HG03520 (cell line): Measurements from ENCODE around the gene ZNF467.

Experiments used
- ATAC-seq: cut with Tn5 transposase; IDR thresholded peaks from one replicate; pipeline ENCODE4 v1.9.1; 2021; ENCODE audit warnings: mild to moderate bottlenecking, moderate library complexity; ENCODE audit not compliant: unreplicated experiment

The ZNF467 gene, protein sequence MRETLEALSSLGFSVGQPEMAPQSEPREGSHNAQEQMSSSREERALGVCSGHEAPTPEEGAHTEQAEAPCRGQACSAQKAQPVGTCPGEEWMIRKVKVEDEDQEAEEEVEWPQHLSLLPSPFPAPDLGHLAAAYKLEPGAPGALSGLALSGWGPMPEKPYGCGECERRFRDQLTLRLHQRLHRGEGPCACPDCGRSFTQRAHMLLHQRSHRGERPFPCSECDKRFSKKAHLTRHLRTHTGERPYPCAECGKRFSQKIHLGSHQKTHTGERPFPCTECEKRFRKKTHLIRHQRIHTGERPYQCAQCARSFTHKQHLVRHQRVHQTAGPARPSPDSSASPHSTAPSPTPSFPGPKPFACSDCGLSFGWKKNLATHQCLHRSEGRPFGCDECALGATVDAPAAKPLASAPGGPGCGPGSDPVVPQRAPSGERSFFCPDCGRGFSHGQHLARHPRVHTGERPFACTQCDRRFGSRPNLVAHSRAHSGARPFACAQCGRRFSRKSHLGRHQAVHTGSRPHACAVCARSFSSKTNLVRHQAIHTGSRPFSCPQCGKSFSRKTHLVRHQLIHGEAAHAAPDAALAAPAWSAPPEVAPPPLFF

DNA sequence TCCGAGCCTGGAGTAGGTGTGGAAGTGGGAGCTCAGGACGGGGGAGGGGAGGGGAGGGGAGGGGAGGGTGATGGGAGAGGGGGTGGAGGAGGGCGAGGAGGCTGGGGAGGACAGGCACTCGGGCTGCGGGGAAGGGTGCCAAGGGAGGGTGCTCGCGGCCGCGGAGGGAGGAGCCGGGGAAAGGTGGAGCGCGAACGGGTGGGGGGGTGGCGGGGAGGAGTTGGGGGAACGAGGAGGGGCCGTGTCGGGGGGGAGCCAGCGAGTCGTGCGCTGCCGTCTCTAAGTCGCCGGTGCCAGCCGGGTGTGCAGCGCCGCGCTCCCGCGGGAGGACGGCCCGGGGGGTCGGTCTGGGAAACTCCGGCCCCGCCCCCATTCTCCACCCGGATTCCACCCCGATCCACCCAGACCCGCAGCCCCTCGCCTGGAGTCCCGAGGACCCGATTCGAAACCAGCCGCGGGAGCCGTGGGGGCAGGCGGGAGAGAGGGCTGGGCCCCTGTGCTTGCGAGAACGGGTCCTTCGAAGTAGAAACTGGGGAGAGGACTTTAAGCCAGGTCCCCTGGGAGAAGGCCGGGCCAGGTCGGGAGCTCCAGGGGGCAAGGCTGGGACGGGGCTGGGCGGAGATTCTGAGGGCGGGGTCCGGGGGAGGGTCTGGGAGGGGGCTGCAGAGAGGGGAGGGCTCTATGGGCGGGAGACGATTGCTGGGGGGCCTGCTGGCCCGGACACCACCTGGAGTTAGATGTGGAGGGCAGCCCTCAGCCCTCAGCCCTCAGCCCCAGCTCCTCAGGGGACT is at the start of gene ZNF467:
Gene ZNF467, minus strand, starts transcription at position 143 of the 791 bp plus-strand sequence. CDS start 2,556 bp downstream, outside the sequence.
- ATAC-seq: no peak

DNA sequence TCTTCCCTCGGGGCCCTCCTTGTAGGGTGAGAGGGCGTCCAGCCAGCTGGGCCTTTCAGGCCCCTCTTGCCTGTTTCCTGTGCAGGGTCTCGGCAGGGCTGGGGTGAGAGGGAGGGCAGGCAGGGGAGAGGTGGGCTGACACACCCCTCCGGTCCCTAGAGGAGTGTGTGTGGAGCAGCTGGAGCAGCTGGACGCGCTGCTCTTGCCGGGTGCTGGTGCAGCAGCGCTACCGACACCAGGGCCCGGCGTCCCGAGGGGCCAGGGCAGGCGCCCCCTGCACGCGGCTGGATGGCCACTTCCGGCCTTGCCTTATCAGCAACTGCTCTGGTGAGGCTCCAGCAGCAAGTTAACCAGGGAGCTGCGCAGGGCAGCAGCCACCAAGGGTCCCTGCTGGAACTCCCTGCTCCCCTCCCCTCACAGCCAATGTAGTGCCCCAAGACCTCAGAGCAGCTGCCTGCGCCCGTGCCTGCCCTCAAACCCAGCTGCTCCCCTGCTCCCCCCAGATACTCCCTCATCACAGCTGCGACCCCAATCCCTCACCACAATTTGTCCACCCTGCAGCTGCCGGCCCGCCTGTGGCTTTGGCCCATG is 49.1 kb upstream of the ZNF467 start:
- ATAC-seq: no peak

DNA sequence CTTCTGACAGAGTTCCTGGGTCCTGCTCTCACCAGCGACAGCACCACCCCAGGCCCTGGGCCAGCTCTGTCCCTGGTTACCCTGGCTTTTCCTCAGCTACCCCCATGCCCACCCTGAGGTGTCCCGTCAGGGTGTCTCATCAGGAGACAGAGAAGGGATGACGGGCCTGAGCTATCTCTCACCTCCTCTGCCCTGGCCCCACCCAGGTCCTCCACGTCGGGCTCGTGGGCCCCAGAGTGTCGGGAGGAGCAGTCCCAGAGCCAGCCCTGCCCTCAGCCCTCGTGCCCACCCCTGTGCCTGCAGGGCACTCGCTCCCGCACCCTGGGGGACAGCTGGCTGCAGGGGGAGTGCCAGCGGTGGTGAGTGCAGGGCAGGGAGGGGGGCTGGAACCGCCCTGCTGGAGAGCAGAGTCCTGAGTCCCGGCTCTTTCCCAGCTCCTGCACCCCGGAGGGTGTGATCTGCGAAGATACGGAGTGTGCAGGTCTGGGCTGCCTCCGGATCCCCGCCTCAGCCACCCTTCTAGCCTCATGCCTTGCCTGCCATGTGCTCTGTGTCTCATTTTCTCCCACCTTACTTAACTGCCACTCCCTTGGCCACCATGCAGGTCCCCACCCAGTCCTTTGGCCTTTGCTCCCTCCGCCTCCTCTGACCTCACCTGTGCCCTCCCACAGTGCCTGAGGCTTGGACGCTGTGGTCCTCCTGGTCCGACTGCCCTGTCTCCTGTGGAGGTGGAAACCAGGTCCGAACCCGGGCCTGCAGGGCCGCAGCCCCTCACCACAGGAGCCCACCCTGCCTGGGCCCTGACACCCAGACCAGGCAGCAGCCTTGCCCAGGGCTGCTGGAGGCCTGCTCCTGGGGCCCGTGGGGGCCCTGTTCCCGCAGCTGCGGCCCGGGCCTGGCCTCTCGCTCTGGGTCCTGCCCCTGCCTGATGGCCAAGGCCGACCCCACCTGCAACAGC is 48.1 kb upstream of the ZNF467 start:
- ATAC-seq: no peak

DNA sequence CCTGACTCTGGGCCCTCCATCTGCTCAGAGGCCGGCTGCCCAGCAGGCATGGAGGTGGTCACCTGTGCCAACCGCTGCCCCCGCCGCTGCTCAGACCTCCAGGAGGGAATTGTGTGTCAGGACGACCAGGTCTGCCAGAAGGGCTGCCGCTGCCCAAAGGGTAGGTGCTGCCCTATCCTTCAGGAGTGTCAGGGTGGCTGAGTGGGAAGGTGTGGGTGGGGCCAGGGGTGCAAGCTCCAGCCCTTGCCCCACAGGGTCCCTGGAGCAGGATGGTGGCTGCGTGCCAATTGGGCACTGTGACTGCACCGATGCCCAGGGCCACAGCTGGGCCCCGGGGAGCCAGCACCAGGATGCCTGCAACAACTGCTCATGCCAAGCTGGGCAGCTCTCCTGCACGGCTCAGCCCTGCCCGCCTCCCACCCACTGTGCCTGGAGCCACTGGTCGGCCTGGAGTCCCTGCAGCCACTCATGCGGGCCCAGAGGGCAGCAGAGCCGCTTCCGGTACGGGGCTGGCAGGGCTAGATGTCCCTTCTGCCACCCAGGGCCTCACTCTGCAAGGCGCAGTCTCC is 47.3 kb upstream of the ZNF467 start:
- no peak for ATAC-seq

DNA sequence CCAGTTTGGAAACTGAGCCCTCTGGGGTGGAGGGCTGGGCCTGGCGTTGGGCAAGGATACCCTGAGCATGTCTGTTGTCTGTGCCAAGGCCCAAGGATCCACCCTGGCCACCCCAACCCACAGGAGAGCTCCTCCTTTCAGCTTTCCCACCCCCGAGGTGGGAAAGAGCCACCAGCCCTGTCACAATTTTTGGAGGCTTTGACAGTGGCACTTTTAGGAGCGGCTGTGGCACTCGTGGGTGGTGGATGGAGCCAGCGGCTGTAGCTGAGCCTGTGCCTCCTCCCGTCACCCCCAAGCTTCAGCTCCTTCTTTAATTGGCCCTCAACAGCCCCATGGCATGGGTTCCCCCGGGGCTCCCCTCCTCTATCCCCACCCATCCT is 46.6 kb upstream of the ZNF467 start:
- no peak for ATAC-seq

DNA sequence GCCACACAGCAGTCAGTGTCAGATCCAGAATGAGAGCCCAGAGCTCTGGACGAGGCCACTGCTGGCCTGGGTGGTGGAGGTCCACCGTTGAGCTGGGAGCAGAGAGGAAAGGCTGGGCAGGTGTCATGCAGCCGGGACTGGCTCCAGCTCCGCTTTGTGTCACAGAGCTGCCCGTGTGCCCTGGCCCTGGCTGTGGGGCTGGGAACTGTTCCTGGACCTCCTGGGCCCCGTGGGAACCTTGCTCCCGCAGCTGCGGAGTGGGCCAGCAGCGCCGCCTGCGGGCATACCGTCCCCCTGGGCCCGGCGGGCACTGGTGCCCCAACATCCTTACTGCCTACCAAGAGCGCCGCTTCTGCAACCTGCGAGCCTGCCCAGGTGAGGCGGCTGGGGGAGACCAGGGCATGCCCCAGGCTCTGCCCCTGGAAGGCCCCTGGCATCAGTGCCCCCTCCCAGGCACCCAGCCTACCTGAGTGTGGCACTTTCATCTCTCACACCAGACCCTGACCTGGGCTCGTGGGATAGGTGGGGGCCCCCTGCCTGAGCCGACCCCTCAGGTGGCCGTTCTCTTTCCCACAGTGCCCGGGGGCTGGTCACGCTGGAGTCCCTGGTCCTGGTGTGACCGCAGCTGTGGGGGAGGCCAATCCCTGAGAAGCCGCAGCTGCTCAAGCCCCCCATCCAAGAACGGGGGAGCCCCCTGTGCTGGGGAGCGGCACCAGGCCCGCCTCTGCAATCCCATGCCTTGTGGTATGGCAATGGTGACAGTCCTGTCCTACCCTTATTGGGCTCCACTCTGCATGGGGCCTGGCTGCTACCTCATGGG is 46.0 kb upstream of the ZNF467 start:
- ATAC-seq: no peak

DNA sequence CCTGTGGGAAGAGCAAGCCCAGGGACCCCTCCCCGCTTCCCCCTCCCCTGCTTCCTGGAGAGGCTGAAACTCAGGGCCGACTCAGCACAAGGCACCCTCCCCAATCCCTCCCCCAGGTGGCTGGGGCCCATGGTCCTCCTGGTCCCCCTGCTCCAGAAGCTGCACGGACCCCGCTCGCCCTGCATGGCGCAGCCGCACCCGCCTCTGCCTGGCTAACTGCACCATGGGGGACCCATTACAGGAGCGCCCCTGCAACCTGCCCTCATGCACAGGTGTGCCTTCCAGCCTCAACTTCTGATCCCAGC is 45.1 kb upstream of the ZNF467 start:
- no peak for ATAC-seq

DNA sequence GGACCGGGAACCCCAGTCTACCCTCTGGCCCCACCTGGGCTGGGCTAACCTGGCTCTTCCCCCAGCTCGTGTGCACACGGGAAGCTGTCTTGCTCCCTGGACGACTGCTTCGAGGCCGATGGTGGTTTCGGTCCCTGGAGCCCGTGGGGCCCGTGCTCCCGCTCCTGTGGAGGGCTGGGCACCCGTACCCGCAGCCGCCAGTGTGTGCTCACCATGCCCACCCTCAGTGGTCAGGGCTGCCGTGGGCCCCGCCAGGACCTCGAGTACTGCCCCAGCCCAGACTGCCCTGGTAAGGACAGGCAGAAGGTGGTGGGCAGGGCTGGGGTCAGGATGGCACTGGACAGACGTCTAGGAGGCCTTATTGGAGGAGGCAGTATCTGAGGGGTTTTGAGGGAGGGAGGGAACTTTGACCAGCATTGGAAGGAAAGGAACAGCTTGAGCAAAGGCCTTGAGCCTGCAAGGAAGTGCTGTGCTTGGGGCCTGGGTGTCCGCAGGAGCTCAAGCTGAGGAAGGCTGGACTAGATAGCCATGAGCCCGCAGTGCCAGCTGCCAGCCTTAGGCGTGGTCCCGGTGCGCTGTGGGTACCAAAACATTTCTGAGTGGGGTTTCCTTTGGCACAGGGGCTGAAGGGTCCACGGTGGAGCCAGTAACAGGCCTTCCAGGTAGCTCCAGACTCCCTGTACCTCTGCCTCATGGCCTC is 44.6 kb upstream of the ZNF467 start:
- no peak for ATAC-seq

DNA sequence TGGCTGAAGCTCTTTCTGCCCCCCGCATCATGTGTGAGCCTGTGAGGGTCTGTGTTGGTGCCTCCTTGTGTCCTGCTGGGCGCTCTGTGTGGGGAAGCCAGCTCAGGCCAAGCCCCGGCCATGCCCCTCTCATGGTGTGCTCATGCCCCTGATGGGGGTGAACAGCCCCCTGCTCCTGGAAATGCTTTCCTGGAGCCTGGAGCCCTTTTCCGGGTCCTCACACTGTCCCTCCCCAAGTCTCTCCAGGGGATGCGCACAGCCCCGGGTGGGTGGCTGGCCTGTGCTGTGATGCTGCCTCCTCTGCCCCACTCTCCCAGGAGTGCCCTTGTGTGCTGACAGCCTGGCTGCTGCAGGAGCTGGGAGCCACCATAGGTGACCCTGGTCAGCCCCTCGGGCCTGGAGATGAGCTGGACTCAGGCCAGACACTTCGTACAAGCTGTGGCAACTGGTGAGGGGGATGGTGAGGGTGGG is 43.9 kb upstream of the ZNF467 start:
- ATAC-seq: no peak

DNA sequence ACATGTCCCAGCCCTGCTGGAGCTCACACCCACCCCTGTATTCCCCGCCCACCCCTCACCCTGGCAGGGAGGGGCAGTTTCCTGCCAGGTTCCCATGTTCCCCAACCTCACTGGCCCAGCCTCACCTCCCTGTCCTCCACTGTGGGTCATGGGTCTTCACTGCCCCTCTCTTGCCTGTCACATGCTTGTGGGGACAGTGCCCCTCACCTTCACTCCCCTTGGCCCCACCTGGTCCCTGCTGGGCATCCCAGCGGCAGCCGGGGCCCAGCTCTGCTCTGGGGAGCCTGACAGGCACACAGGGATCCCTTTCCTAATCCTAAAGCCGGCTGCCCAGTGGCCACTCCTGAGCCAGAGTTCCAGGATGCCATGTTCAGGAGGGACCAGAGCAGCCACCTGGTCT is 43.4 kb upstream of the ZNF467 start:
- ATAC-seq: no peak

DNA sequence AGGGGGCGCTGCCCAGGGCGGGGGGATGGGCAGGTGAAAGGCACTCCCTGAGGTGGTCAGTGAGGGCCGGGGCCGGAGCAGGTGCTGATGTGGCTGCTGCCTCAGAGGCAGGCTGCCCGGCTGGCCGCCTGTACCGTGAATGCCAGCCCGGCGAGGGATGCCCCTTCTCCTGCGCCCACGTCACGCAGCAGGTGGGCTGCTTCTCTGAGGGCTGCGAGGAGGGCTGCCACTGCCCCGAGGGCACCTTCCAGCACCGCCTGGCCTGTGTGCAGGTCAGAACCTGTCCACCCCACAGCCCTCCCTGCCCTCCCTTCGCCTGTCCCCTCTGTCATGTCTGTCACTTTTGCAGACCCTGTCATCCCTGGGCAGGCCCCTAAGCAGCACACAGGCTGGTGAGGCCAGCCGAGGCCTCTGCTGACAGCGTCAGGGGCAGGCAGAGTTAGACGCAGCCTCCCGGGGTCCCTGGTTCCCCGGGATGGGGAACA is 42.9 kb upstream of the ZNF467 start:
- no peak for ATAC-seq

DNA sequence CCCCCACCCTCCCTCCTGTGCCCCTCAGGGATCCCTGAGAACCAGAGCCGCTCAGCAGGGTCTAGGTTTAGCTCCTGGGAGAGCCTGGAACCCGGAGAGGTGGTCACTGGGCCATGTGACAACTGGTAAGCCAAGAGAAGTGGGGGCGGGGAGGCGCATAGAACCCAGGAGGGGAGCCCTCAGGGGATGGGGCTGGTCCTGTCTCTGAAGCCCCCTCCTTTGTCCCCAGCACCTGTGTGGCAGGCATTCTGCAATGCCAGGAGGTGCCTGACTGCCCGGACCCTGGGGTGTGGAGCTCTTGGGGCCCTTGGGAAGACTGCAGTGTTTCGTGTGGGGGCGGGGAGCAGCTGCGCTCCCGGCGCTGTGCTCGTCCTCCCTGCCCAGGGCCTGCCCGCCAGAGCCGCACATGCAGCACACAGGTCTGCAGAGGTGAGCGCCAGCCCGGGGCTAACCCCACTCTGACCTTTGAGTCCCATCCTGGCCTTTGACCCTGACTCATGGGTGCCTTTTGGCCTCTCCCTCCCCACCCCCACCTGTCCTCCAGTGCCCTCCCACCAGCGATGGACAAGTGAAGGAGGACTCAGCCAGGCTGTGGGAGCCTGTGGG is 42.4 kb upstream of the ZNF467 start:
- ATAC-seq: no peak

DNA sequence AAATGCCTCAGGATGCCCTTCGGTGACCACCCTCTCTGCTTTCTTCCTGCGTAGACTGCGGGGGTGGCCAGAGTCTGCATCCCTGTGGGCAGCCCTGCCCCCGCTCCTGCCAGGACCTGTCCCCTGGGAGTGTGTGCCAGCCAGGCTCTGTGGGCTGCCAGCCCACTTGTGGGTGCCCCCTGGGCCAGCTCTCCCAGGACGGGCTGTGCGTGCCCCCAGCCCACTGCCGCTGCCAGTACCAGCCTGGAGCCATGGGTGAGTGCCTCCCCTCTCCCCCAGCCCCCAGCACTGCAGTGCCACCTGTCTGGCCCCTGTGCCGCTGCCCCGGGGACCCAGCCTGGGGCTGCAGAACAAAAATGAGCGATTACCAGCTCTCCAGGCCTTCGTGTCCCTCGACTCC is 41.7 kb upstream of the ZNF467 start:
- no peak for ATAC-seq

DNA sequence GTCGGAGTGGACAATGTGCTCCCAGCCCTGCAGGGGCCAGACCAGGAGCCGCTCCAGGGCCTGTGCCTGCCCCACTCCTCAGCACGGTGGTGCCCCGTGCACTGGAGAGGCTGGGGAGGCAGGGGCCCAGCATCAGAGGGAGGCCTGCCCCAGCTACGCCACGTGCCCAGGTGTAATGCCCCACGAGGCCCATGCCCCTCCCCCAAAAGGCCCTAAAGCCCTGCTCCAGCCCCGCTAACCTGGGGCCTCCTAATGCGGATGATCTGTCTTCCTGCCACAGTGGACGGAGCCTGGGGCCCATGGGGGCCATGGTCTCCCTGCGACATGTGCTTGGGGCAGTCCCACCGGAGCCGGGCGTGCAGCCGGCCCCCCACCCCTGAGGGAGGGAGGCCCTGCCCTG is 41.1 kb upstream of the ZNF467 start:
- no peak for ATAC-seq

DNA sequence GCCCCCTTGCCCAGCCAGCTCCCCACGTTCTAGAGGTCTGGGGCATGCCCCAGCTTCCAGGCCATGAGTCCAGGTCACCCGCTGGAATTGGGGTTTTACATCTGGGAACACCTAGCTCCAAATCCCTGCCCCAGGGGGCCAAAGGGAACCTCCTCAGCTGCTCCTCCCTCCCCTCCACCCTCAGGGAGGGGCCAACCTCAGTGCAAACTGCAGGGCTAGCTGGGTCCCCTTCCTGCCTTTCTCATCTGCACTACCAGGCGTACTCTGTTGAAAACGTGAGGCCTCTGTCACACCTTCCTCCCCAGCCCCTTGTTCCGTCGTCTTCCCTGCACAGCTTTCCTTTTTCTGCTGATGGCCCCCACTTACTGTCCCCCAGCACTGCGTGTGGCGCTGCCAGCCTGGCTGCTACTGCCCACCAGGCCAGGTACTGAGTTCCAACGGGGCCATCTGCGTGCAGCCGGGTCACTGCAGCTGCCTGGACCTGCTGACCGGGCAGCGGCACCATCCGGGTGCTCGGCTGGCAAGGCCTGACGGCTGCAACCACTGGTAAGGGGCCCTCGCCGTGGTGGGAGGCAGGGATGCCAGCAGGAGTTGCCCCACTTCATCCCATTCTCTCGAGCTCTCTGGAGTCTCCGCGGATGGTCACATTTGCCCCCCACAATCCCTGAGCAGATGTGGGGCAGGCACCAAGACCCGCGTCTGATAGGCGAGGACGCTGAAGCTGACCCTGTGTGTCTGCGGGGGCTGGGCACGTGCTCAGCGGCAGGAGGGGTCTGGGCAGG is 40.1 kb upstream of the ZNF467 start:
- ATAC-seq: no peak

DNA sequence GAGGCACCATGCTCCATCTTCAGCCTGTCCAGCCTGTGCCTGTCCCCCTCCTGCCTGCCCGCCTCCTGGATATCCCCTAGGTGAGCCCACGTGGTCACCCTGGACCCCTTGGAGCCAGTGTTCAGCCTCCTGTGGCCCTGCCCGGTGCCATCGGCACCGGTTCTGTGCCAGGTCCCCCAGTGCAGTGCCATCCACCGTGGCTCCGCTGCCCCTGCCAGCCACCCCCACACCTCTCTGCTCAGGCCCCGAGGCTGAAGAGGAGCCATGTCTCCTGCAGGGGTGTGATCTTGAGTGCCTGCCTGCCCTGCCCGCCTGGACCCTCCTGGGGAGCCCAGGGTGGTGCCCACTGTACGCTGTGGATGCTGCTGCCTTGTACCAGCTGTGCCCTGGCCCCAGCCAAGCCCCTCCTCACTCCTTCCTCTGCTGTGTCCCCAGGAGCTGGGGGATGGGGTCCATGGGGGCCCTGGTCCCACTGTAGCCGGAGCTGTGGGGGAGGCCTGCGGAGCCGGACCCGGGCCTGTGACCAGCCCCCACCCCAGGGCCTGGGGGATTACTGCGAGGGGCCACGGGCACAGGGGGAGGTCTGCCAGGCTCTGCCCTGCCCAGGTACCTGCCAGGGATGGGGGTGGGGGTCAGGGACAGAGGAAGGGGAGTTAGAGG is 38.6 kb upstream of the ZNF467 start:
- ATAC-seq: no peak

DNA sequence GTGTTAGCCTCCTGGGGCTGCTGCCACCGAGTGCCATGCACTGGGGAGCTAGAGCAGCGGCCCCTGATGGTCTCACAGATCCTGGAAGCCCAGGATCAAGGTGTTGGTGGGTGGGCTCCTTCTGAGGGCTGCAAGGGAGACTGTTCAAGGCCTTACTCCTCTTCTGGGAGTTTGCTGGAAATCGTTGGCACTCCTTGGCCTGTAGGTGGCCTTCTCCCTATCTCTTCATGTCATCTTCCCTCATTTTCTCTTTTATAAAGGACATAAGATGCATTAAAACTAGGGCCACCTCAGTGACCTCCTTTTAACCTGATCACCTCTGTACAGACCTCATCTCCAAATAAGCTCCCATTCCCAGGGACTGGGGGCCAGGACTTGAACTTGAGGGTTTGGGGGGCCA is 37.8 kb upstream of the ZNF467 start:
- ATAC-seq: no peak
